HepG2 (cell line): ENCODE data around the gene TGFBI. TPM values are rescaled to one million over a fixed set of nuclear protein-coding genes. Genes with fewer than 3 reads are reported as not detected.
A peak's percentile ranks its signal among the peaks of the same experiment; 100 is the strongest.

Experiments
- ATF7 ChIP-seq, 2 experiments: fragments of 450-650 bp in 1 of 2; sonication (generic) in 1 of 2; formaldehyde crosslinking in 1 of 2; IDR thresholded peaks; 2 replicates each; pipeline versions ENCODE4 v1.4.0 to v1.6.1; 2016 to 2020; ENCODE audit warnings: antibody characterized with exemption in 1 of 2, mild to moderate bottlenecking in 1 of 2, missing genetic modification reagents in 1 of 2
- DMAP1 ChIP-seq: IDR thresholded peaks from 2 replicates; pipeline ENCODE4 v1.6.1; 2016
- FOSL1 ChIP-seq: sonication (generic); formaldehyde crosslinking; IDR thresholded peaks from 2 replicates; pipeline ENCODE4 v1.9.0; 2021; ENCODE audit warnings: missing genetic modification reagents, borderline replicate concordance
- FOSL2 ChIP-seq: sonication (generic); formaldehyde crosslinking; IDR thresholded peaks from 2 replicates; pipeline ENCODE4 v1.4.0; 2020; ENCODE audit warnings: missing genetic modification reagents
- FOXJ3 ChIP-seq: sonication (generic); formaldehyde crosslinking; IDR thresholded peaks from 2 replicates; pipeline ENCODE4 v1.4.0; 2020; ENCODE audit warnings: missing genetic modification reagents, mild to moderate bottlenecking, borderline replicate concordance
- KAT8 ChIP-seq: IDR thresholded peaks from 2 replicates; pipeline ENCODE4 v1.6.1; 2016; ENCODE audit warnings: missing genetic modification reagents, missing compliant biosample characterization
- KLF6 ChIP-seq: IDR thresholded peaks from 2 replicates; pipeline ENCODE4 v1.8.0; 2016; ENCODE audit warnings: missing biosample characterization, missing genetic modification reagents
- KLF9 ChIP-seq: IDR thresholded peaks from 2 replicates; pipeline ENCODE4 v1.6.1; 2016; ENCODE audit warnings: low read depth
- NCOA2 ChIP-seq: sonication (generic); formaldehyde crosslinking; IDR thresholded peaks from 2 replicates; pipeline ENCODE4 v1.8.0; 2022; ENCODE audit warnings: inconsistent platforms
- NFYB ChIP-seq: sonication (generic); formaldehyde crosslinking; IDR thresholded peaks from 2 replicates; pipeline ENCODE4 v1.4.0; 2020; ENCODE audit warnings: missing genetic modification reagents
- NR2F6 ChIP-seq, 2 experiments: IDR thresholded peaks; 2 replicates each; pipeline ENCODE4 v1.6.1; 2016; ENCODE audit warnings: antibody characterized with exemption in 1 of 2, mild to moderate bottlenecking in 1 of 2
- PHF21A ChIP-seq: sonication (generic); formaldehyde crosslinking; IDR thresholded peaks from 2 replicates; pipeline ENCODE4 v1.5.0; 2020; ENCODE audit warnings: mild to moderate bottlenecking, missing genetic modification reagents
- RFXAP ChIP-seq: sonication (generic); formaldehyde crosslinking; IDR thresholded peaks from 2 replicates; pipeline ENCODE4 v1.4.0; 2020; ENCODE audit warnings: missing genetic modification reagents, borderline replicate concordance
- SIN3A ChIP-seq: IDR thresholded peaks from 2 replicates; pipeline ENCODE4 v1.6.1; 2011; ENCODE audit warnings: low read depth, mild to moderate bottlenecking, control low read depth, low read length, borderline replicate concordance
- SOX5 ChIP-seq: IDR thresholded peaks from 2 replicates; pipeline ENCODE4 v1.6.1; 2016; ENCODE audit warnings: borderline replicate concordance
- U2AF2 ChIP-seq: fragments of 200-400 bp; formaldehyde crosslinking; IDR thresholded peaks from 2 replicates; pipeline ENCODE4 v1.6.1; 2017; ENCODE audit warnings: low read depth, mild to moderate bottlenecking, low read length
- ZMYM4 ChIP-seq: sonication (generic); formaldehyde crosslinking; IDR thresholded peaks from 2 replicates; pipeline ENCODE4 v1.8.1; 2023; ENCODE audit warnings: mild to moderate bottlenecking, missing genetic modification reagents
- ZNF451 ChIP-seq: sonication (generic); formaldehyde crosslinking; IDR thresholded peaks from 2 replicates; pipeline ENCODE4 v1.5.0; 2020; ENCODE audit warnings: mild to moderate bottlenecking, missing genetic modification reagents
- ZNF605 ChIP-seq: sonication (generic); formaldehyde crosslinking; IDR thresholded peaks from 2 replicates; pipeline ENCODE4 v1.8.0; 2022; ENCODE audit warnings: mild to moderate bottlenecking, missing genetic modification reagents
- ZNF652 ChIP-seq: IDR thresholded peaks from 2 replicates; pipeline ENCODE4 v1.6.1; 2016; ENCODE audit warnings: low read depth, borderline replicate concordance
- ZNF788 ChIP-seq: sonication (generic); formaldehyde crosslinking; IDR thresholded peaks from 2 replicates; pipeline ENCODE4 v1.5.0; 2020; ENCODE audit warnings: mild to moderate bottlenecking, missing genetic modification reagents, borderline replicate concordance
- polyA plus RNA-seq, 8 experiments: library from polyadenylated mRNA; depleted of rRNA in 3 of 8; stranded (reverse) in 7 of 8; unstranded in 1 of 8; fragments of >200 nt; fragmentation: Illumina TruSeq in 4 of 8; extraction: Trizol in 4 of 8; gene quantifications; 2 replicates each; pipeline versions ENCODE4 v1.2.1 to v1.2.3, GENCODE V29; 2011 to 2016; ENCODE audit warnings: low read depth in 4 of 8, missing spikeins in 1 of 8, mixed read lengths in 1 of 8; ENCODE audit not compliant: insufficient read depth in 1 of 8
- total RNA-seq, 5 experiments: library from RNA; depleted of rRNA; stranded (reverse); fragments of >200 nt; fragmentation: Illumina TruSeq; extraction: Trizol; gene quantifications; 2 replicates each; pipeline ENCODE4 v1.2.3, GENCODE V29; 2016; ENCODE audit warnings: low read depth in 1 of 5
- TF ChIP-seq, protein P1 (sequence below): sonication (generic); formaldehyde crosslinking; IDR thresholded peaks from 2 replicates; pipeline ENCODE4 v1.5.1; 2020; ENCODE audit warnings: missing genetic modification reagents, mild to moderate bottlenecking, borderline replicate concordance
- TF ChIP-seq, protein P2 (sequence below): IDR thresholded peaks from 2 replicates; pipeline ENCODE4 v1.6.1; 2016; ENCODE audit warnings: missing compliant biosample characterization, missing genetic modification reagents, borderline replicate concordance
- TF ChIP-seq, protein P3 (sequence below): sonication (generic); formaldehyde crosslinking; IDR thresholded peaks from 2 replicates; pipeline ENCODE4 v1.5.0; 2020; ENCODE audit warnings: missing genetic modification reagents
- TF ChIP-seq, protein P4 (sequence below): sonication (generic); formaldehyde crosslinking; IDR thresholded peaks from 2 replicates; pipeline ENCODE4 v1.8.0; 2022; ENCODE audit warnings: missing genetic modification reagents, low read depth, mild to moderate bottlenecking, borderline replicate concordance
- TF ChIP-seq, protein P5 (sequence below): IDR thresholded peaks from 2 replicates; pipeline ENCODE4 v1.6.1; 2012; ENCODE audit warnings: inconsistent platforms

Gene TGFBI
- total and polyA plus RNA-seq, 2 of the 13 experiments (the other 11 are each of a cell fraction or from before 2014, with no cell fraction given): 275 to 457 TPM

DNA sequence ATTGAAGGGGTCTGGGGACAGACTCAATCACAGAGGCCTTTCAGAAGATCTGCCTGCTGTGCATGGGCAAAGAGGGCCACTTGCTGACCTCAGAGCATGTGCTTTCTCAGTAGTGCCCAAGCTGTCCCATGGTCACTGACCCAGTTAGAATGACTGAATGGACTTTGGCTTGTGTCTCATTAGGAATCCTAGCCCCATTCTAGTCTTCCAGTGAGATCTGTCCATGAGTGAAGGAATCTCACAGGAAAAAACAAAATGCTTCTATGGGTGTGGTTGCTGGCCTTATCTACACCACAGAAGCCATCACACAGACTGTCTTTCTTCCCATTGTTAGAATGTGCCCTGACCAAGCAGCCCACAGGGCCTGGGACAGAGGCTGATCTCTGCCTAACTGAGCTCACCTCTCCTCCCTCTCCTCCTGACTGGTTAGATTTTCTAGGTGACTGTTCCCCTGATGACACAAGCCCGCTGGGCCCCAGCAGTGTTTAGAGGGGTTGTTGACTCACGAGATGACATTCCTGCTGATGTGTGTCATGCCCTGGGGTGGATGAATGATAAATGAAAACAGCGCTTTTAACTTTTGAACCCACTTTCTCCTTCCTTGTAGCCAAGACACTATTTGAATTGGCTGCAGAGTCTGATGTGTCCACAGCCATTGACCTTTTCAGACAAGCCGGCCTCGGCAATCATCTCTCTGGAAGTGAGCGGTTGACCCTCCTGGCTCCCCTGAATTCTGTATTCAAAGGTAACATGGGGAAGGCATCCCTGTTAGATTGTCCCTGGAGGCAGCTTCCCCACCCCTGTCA lies 24.8 kb downstream of the TGFBI start (continued):
- TF ChIP-seq, protein P1, sequence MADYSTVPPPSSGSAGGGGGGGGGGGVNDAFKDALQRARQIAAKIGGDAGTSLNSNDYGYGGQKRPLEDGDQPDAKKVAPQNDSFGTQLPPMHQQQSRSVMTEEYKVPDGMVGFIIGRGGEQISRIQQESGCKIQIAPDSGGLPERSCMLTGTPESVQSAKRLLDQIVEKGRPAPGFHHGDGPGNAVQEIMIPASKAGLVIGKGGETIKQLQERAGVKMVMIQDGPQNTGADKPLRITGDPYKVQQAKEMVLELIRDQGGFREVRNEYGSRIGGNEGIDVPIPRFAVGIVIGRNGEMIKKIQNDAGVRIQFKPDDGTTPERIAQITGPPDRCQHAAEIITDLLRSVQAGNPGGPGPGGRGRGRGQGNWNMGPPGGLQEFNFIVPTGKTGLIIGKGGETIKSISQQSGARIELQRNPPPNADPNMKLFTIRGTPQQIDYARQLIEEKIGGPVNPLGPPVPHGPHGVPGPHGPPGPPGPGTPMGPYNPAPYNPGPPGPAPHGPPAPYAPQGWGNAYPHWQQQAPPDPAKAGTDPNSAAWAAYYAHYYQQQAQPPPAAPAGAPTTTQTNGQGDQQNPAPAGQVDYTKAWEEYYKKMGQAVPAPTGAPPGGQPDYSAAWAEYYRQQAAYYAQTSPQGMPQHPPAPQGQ (CRISPR knock-in tag): 0 out of 2 replicates have a peak, but pooled peaks have one; percentile 75
- TF ChIP-seq FOSL1 (CRISPR knock-in tag): peak; percentile 95
- TF ChIP-seq NFYB: peak; percentile 57
- TF ChIP-seq NCOA2 (CRISPR knock-in tag): peak; percentile 97
- TF ChIP-seq, protein P2, sequence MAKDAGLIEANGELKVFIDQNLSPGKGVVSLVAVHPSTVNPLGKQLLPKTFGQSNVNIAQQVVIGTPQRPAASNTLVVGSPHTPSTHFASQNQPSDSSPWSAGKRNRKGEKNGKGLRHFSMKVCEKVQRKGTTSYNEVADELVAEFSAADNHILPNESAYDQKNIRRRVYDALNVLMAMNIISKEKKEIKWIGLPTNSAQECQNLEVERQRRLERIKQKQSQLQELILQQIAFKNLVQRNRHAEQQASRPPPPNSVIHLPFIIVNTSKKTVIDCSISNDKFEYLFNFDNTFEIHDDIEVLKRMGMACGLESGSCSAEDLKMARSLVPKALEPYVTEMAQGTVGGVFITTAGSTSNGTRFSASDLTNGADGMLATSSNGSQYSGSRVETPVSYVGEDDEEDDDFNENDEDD (CRISPR knock-in tag): peak; percentile 25; the same call in 1 of the 2 replicates
- peak; percentile 90 for TF ChIP-seq NR2F6 (IDR thresholded peaks at IDR 0.05)
- TF ChIP-seq NR2F6 (CRISPR knock-in tag; IDR thresholded peaks at IDR 0.05): peak; percentile 88
- peak; percentile 98 for TF ChIP-seq PHF21A (CRISPR knock-in tag)
- TF ChIP-seq, protein P3, sequence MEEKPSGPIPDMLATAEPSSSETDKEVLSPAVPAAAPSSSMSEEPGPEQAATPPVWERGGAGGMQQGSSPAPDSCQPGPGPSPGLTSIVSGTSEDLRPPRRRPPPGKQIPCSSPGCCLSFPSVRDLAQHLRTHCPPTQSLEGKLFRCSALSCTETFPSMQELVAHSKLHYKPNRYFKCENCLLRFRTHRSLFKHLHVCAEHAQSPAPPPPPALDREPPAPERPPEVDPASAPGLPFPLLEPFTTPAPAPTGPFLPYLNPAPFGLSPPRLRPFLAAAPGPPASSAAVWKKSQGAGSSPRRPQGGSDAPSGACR (CRISPR knock-in tag): peak; percentile 60
- peak; percentile 77; the same call in 1 of the 2 replicates for TF ChIP-seq ZNF652 (CRISPR knock-in tag)
- peak; percentile 88; the same call in 1 of the 2 replicates for TF ChIP-seq RFXAP (CRISPR knock-in tag)
- TF ChIP-seq ZNF605: 0 out of 2 replicates have a peak, but pooled peaks have one; percentile 17
- TF ChIP-seq U2AF2: no peak
- TF ChIP-seq, protein P4, sequence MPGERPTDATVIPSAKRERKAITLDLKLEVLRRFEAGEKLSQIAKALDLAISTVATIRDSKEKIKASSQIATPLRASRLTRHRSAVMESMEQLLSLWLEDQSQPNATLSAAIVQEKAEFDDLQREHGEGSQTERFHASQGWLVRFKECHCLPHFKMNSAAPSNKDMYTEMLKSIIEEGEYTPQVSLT (CRISPR knock-in tag): no peak
- TF ChIP-seq ZNF788 (CRISPR knock-in tag): peak; percentile 83; the same call in 1 of the 2 replicates
- 0 out of 2 replicates have a peak, but pooled peaks have one; percentile 24 for TF ChIP-seq SIN3A
- peak; percentile 69 for TF ChIP-seq ZMYM4 (CRISPR knock-in tag)
- TF ChIP-seq SOX5 (CRISPR knock-in tag): peak; percentile 97
- TF ChIP-seq ZNF451 (CRISPR knock-in tag): no peak
- 0 out of 2 replicates have a peak, but pooled peaks have one; percentile 32 for TF ChIP-seq KLF6
- TF ChIP-seq FOXJ3 (CRISPR knock-in tag): peak; percentile 94
- TF ChIP-seq FOSL2: peak; percentile 100
- TF ChIP-seq DMAP1 (CRISPR knock-in tag): peak; percentile 86; the same call in 1 of the 2 replicates
- TF ChIP-seq KLF9 (CRISPR knock-in tag): peak; percentile 54; the same call in 1 of the 2 replicates
- TF ChIP-seq, protein P5, sequence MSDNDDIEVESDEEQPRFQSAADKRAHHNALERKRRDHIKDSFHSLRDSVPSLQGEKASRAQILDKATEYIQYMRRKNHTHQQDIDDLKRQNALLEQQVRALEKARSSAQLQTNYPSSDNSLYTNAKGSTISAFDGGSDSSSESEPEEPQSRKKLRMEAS: peak; percentile 79
- TF ChIP-seq KAT8 (CRISPR knock-in tag): peak; percentile 80; the same call in 1 of the 2 replicates
- peak; percentile 86 for TF ChIP-seq ATF7 (IDR thresholded peaks at IDR 0.05)
- peak; percentile 99 for TF ChIP-seq ATF7 (CRISPR knock-in tag; IDR thresholded peaks at IDR 0.05)
